AG04449 (cell line): ENCODE measurements around the gene ALLC.

Source experiments
- CTCF ChIA-PET: fragments of 350-600 bp; formaldehyde crosslinking; extraction: SDS; loops from one replicate; lab custom pipeline; 2021; ENCODE audit warnings: antibody characterized with exemption; lab: Yijun Ruan, JAX
- POLR2A ChIA-PET: fragments of 400-600, 350-600 bp; formaldehyde crosslinking; extraction: SDS; loops from one replicate; lab custom pipeline; 2020; ENCODE audit warnings: antibody characterized with exemption, inconsistent platforms; lab: Yijun Ruan, JAX
- DNase-seq: peaks from one replicate; pipeline ENCODE4 v3.0.0-alpha.2; 2010; ENCODE audit warnings: low read depth, low spot score
- H3K4me3 ChIP-seq: 2 replicates; pipeline ENCODE4 v1.5.1; 2011; ENCODE audit warnings: low read depth, mild to moderate bottlenecking, control low read depth, low read length
- TF ChIP-seq, protein P1 (sequence below): IDR thresholded peaks from one replicate; pipeline ENCODE4 v1.5.1; 2011; ENCODE audit warnings: mild to moderate bottlenecking, moderate library complexity, low read length, control low read depth, inconsistent platforms; ENCODE audit not compliant: insufficient read depth; ENCODE audit errors: missing control alignments

Gene ALLC

DNA sequence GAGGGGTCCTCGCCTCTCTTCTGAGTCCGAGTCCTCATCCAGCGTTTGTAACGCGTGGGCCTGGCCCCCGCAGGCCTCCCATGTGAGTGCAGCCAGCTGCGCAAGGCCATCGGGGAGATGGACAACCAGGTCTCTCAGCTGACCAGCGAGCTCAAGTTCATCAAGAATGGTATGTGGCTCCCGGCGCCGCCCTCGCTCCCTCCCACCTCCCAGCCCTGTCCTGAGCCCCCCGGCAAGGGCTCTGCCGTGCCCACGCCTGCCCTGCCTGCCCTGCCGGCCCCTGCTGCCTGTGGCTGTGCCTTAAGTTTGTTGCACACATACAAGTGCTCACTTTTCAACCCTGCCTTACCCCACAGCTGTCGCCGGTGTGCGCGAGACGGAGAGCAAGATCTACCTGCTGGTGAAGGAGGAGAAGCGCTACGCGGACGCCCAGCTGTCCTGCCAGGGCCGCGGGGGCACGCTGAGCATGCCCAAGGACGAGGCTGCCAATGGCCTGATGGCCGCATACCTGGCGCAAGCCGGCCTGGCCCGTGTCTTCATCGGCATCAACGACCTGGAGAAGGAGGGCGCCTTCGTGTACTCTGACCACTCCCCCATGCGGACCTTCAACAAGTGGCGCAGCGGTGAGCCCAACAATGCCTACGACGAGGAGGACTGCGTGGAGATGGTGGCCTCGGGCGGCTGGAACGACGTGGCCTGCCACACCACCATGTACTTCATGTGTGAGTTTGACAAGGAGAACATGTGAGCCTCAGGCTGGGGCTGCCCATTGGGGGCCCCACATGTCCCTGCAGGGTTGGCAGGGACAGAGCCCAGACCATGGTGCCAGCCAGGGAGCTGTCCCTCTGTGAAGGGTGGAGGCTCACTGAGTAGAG is 14.4 kb upstream of the ALLC start:
- H3K4me3 ChIP-seq = no peak overlapping the region
- no peak for DNase-seq
- TF ChIP-seq, protein P1, sequence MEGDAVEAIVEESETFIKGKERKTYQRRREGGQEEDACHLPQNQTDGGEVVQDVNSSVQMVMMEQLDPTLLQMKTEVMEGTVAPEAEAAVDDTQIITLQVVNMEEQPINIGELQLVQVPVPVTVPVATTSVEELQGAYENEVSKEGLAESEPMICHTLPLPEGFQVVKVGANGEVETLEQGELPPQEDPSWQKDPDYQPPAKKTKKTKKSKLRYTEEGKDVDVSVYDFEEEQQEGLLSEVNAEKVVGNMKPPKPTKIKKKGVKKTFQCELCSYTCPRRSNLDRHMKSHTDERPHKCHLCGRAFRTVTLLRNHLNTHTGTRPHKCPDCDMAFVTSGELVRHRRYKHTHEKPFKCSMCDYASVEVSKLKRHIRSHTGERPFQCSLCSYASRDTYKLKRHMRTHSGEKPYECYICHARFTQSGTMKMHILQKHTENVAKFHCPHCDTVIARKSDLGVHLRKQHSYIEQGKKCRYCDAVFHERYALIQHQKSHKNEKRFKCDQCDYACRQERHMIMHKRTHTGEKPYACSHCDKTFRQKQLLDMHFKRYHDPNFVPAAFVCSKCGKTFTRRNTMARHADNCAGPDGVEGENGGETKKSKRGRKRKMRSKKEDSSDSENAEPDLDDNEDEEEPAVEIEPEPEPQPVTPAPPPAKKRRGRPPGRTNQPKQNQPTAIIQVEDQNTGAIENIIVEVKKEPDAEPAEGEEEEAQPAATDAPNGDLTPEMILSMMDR = no peak
- ChIA-PET POLR2A (no interaction called here), CTCF (interaction anchor here (1.0 to 4.2 kb wide), 3 partner anchors 9 to 220 kb away, joined by 3 to 23 read pairs (median 10); no protein-coding TSS in a partner anchor)

DNA sequence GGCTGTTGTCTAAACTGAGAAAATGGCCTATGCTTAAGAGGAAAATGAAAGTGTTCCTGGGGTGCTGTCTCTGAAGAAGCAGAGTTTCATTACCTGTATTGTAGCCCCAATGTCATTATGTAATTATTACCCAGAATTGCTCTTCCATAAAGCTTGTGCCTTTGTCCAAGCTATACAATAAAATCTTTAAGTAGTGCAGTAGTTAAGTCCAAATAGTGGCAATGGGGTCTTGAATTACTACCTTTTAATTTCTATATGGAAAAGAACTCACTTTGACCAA is 13.8 kb upstream of the ALLC start:
- DNase-seq = no peak

DNA sequence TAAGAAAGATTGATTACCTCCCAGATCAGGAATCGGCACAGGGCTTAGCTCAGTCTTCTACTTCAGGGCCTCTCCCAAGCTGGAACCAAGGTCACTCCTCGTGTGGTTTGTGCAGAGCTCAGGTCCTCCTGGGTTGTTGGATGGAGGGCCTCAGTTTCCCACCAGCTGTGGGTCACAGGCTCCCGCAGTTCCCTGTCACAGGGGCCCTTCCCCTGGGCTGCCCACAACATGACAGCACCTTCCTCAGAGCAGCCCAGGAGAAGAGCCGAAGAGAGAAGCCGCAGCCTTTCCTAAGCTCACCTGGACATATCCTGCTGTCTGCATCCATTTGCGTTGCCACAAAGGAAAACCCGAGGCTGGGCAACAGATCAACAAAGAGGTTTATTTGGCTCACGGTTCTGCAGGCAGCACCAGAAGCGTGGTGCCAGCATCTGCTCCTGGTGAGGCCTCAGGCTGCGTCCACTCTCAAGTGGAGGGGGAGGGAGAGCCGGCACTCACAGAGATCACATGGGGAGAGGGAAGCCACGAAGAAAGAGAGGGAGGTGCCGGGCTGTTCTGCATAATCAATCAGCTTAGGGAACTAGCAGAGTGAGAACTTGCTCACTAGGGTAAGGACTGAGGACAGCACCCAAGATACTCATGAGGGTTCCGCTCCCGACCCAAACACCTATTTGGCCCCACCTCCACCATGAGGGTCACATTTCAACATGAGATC is 13.0 kb upstream of the ALLC start:
- no peak for DNase-seq
- CTCF ChIA-PET = interaction anchor here (1.0 to 4.2 kb wide), 2 partner anchors 169 to 222 kb away, joined by 3 to 23 read pairs; no protein-coding TSS in a partner anchor
- no peak overlapping the region for H3K4me3 ChIP-seq
- TF ChIP-seq, protein P1 = no peak
- POLR2A ChIA-PET = interaction anchor here (1.1 kb wide), 1 partner anchor 62 kb away, joined by 7 read pairs; no protein-coding TSS in a partner anchor

More for the DNA sequence above, 13.8 kb upstream of the ALLC start:
- ChIA-PET POLR2A (interaction anchor here (1.1 kb wide), 1 partner anchor 61 kb away, joined by 7 read pairs; no protein-coding TSS in a partner anchor), CTCF (interaction anchor here (1.0 to 4.2 kb wide), 2 partner anchors 168 to 221 kb away, joined by 3 to 23 read pairs; no protein-coding TSS in a partner anchor)
- H3K4me3 ChIP-seq = no peak overlapping the region
- TF ChIP-seq, protein P1 = no peak

DNA sequence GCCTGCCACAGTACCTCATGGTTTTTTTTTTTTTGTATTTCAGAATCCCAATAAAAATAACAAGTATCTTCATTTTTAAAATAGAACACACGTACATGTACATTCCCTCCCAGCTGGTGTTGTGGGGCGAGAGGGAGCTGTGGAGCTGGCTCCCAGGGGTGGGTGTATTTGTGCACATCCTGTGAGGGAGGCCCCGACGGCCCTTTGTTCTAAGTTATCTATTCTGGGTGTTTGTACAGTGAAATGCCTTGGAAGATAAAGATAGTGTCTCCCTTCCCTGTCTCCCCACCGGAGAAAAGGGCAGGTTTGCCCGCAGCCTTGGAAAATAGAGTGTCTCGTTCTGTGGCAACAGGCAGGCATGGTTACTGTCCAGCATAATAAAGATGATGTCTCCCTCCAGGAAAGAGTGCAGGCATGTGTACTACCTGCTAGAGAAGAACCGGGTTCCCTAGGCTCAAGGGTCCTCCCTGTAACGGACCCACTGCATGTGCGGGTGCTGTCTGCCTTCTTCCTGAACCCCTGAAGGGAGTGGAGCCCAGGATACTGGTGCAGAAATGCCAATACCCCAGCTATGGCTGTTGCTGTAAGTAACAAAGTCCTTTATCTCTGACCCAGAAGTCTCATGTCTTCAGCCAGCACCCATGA is 12.1 kb upstream of the ALLC start:
- POLR2A ChIA-PET = no interaction called here
- CTCF ChIA-PET = interaction anchor here (4.2 kb wide), 1 partner anchor 223 kb away, joined by 23 read pairs; no protein-coding TSS in a partner anchor
- TF ChIP-seq, protein P1 = no peak
- DNase-seq = no peak
- no peak overlapping the region for H3K4me3 ChIP-seq

DNA sequence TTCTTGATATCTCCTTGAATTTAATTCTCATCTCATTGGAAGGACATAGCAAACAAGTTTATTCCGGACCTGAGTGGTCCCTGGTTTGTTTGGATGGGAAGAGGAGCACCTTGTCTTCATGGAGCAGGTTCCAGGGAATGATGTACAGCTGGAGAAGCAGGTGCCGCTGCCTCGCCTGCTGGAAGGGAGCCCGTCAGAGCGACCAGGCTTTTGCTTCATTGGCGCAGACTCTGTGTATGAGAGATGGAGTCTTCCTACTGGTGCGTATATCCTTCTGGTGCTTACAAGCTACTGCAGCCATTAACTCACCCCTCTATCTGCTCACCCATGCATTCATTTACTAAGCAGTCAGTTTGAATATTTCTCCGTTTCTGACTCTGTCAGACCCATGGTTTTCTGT is 11.6 kb upstream of the ALLC start:
- no peak overlapping the region for H3K4me3 ChIP-seq
- POLR2A ChIA-PET = no interaction called here
- CTCF ChIA-PET = no interaction called here
- DNase-seq = no peak
- TF ChIP-seq, protein P1 = no peak

DNA sequence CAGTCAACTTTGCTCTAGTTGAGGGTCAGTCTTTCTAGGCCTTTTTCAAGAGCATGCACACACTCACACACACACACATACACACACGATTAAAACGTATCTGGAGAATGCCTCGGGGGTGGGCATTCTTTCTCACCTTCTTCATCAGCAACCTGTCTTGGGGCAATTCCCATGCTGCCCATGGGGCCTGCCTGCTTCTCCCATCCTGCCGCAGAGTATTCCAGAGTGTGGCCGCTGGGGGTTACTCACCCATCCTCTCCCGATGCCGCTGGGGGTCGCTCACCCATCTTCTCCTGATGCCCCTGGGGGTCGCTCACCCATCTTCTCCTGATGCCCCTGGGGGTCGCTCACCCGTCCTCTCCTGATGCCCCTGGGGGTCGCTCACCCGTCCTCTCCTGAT is 10.8 kb upstream of the ALLC start:
- no peak overlapping the region for H3K4me3 ChIP-seq
- TF ChIP-seq, protein P1 = no peak
- POLR2A ChIA-PET = no interaction called here
- CTCF ChIA-PET = no interaction called here
- no peak for DNase-seq
